NCI-H2107 (cell line): ENCODE results near the gene SLC15A5.

Source experiments
- DNase-seq: peaks from one replicate; lab custom pipeline; 2025; lab: John Stamatoyannopoulos, UW

Gene SLC15A5

GRCh38 chr12:16175840-16176239 lies 101.6 kb downstream of the SLC15A5 start:
- DNase-seq: no peak

- no peak for DNase-seq
These were observed 103.2 kb downstream of the SLC15A5 start for GRCh38 chr12:16174282-16174681.

GRCh38 chr12:16171348-16171747 lies 106.1 kb downstream of the SLC15A5 start:
- DNase-seq: no peak

DNA sequence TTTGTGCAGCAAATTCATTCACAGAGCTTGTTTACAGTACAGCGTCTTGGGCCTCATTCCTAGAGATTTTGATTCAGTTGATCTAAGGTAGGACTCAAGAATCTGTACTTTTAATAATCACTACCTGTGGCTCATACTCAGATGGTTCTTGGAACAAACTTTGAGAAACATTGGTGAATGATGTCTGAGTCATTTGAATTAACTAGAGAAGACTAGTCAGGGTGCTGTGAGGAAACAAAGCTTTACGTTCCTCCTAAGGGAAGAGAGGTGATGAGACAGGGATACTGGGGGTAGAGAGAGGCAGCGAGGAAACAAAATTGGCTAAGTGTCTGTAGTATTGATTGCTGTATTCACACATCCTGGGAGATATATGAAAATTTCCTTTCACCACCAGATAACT lies 109.4 kb downstream of the SLC15A5 start:
- DNase-seq: no peak

DNA sequence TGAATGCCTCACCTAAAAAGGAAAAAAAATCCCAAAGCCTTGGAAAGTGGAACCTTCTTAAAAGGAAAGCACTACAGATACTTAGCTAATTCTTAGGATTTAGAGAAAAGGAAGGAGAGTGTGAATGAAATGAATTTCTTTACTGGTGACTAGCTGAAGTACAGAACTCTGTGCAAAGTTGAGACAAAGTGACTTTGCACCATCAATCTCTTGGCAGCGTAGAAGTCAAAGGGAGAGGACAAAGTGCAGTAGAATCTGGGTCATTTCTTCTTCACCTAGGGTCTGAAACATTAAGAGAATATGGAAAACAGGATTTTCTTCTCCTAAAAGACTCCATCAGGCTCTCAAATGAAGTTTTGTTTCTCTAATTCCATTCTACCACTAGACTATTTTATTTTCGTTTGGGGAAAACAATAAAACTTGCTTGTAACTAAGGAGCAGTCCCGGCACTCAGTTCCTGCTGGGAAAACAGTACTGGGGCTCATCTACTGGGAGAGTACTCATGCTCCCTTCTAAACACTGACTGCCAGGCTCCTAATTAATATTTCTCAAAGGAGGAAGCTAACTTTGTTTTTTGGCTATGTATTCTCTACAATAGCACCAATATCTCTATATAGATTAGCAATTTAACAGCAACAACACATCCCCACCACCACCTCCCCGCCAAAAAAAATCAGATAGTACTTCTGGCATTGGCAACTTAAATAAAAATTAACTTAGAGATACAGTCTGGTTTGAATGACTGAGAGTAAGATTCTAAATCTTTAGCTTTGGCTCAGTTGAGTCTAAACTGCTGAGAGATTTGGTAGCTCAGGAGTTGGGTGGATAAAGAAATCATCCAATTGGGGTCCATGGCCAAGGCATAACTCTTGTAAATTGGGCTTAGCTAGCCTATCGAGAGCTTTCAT lies 110.7 kb downstream of the SLC15A5 start:
- no peak for DNase-seq

GRCh38 chr12:16165506-16165905 lies 112.0 kb downstream of the SLC15A5 start:
- peak; percentile 45 for DNase-seq

- no peak for DNase-seq
These were observed 113.6 kb downstream of the SLC15A5 start for GRCh38 chr12:16163901-16164300.

DNA sequence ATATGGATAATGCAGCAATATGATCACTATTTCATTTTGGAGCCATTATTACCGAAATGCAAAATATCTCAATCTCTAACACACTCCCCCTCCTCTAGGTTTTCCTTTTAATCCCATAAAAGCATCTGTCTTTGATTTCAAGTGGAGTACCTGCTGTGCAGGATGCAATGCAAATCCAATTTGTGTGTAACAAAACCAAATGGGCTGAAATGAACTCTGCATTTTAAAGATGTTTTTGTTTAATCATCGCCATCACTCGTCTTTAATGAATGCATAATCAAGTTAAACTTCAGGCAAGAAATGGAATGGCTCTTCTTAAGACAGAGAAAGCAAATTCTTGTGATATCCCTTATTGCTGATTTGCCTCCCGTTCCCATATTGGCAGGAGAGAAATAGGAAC lies 114.3 kb downstream of the SLC15A5 start:
- no peak for DNase-seq

DNA sequence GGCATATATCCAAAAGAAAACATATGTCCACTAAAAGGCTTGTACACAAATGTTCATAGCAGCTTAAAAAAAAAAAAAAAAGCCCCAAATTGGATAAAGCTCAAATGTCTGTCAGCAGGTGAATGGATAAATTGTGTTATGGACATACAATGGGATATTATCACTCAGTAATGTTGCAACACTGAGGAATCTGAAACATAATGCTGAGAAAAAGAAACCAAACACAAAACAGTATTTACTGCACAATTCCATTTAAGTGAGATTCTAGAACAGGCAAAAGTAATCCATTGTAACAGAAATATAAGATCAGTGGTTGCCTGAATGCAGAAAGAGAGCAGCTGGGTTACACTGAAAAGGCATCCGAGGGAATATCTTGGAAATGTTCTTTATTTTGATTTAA lies 117.9 kb downstream of the SLC15A5 start:
- DNase-seq: no peak

- DNase-seq: no peak
These were observed 119.4 kb downstream of the SLC15A5 start for GRCh38 chr12:16158050-16158449.

DNA sequence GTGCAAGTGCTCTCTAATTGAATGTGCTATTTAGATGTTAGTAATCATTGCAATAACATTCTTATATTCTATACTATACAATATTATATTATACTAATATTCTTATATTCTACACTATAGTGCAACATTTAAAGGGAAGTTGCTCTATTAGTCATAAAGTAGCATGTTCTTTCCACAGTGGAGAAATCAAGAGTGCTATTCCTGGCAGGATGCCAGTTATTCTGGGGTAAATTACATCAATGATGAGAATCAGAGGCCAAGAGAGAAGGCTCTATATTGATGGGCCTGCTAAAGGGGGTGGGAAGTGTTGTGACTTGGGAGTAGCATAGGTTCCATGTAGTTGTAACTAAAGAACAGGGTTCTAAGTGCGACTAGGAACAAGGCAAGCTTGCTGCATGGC lies 121.5 kb downstream of the SLC15A5 start:
- DNase-seq: no peak

- DNase-seq: no peak
These were observed 122.5 kb downstream of the SLC15A5 start for GRCh38 chr12:16154990-16155389.

DNA sequence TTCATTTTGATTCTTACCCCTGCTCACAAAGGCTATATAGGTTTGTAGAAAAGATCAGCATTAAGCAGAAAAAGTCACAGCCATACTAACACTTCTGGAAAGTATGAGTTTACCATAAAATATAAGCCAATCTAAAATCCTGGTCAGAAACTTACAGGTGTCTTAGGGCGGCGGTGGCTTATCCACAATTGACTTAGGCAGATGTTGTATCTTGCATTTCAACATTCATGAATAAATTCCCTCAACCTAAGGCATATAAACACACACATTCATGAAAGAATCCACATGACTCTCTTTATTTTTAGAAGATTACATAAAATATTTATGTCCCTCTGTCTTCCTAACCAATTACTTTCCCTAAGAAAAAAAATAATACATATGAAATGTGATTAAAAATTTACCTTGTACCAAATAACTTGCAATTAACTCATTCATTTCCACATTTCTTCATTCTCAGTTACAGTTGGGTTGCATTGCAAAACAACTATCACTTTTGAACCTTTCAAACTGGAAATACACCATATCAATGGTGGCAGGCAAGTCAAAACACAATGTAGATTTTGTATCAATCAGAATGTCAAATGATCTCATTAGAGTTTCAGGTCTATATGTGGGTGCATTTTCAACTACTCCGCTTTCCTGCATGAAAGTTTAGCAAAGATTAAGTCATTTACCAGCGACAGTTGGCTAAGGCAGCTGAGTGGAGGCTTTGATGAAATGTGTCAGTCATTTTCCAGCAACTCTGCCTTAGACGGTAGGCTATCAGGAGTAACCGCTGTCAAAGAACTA lies 124.4 kb downstream of the SLC15A5 start:
- no peak for DNase-seq

GRCh38 chr12:16150276-16150675 lies 127.2 kb downstream of the SLC15A5 start:
- no peak for DNase-seq

- no peak for DNase-seq
These were observed 128.5 kb downstream of the SLC15A5 start for GRCh38 chr12:16148938-16149337.
